NCI-H146 treated with DMSO at 0.1 percent for 48 hours (cell line): ENCODE results near the gene CACNA1I.

ENCODE experiments used
- DNase-seq: peaks from one replicate; lab custom pipeline; 2025; ENCODE audit not compliant: unreplicated experiment; lab: John Stamatoyannopoulos, UW

CACNA1I gene

DNA sequence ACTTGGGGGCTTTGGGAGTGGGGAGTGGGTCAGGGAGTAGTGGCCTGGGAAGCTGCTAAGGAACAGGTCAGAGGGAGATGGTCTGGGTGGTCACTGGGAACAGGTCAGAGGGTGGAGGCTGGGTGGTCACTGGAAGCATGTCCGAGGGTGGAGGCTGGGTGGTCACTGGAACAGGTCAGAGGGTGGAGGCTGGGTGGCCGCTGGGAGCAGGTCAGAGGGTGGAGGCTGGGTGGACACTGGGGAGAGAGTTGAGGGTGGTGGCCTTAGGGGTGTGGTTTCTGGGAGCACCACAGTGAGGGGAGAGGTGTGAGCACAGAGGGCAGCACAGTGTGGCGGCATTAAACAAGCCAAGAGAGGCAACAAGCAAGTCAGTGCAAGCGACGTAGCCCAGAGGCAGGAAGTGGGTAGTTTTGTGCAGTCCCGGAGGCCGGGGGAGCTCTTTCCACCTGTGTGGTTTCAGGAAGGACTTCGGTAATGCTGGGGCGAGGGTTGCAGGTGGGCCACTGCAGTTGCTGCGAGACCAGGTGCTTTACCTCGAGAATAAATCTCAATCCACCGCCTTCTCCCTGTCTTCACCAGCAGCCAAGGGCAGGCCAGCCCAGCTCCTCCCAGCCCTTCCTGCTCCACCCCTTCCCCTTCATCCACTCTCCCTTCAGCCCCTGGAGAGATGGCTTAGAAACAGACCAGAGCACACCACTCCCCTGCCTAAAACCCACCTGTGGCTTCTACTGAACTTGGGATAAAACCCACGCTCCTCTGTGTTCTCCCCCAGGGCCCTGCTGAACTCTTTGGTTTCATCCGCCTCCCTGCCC is 3.2 kb upstream of the CACNA1I start:
- no peak for DNase-seq

DNA sequence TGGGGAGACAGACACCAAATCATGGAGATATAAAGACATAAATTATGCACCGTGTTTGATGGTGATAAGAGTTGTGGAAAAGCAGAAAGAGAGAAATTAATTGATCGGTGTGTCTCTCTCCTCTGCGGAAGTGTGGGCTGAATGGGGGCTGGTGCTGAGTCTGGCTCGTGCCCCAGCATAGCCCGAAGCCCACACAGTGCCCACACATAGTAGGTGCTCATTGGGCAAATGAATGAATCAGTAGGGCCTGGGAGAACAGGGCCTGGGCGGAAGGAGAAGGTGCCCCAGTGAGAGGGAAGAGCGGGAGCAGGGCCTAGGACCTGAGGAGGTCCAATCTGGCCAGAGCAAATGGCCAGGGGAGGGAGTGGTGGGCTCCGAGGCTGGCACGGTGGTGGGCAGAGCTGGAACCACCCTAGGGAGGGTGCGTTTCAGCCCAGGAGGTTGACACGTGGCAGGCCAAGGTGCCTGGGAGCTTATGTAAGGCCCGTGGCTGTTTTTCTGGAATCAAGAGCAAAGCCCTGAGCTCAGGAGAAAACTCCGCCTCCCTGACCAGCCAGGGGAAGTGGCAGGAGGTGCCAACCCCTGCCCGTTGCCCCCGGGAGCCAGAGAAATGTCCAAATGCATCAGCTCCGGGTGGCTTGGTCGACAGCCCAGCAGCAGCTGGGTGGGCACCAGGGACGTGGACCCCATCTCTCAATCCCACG is 2.1 kb upstream of the CACNA1I start:
- DNase-seq = no peak

DNA sequence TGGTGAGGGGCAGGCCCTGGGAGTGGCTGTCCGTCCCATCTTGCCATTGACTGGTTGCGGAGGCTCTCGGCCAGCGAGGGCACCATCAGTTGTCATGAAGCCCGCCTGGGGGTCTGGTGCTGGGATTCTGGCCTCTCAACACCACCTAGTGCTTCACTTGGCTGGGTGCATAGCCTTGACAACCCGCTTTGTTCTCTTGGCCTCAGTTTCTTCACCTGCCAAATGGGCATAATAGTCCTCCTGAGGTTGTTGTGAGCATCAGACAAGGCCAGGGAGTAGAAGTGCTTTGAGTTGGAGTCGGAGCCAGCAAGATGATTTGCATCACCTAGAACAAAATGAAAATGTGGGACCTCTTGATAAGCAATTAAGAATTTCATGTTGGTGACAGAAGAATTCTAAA is 1.5 kb upstream of the CACNA1I start:
- no peak for DNase-seq

DNA sequence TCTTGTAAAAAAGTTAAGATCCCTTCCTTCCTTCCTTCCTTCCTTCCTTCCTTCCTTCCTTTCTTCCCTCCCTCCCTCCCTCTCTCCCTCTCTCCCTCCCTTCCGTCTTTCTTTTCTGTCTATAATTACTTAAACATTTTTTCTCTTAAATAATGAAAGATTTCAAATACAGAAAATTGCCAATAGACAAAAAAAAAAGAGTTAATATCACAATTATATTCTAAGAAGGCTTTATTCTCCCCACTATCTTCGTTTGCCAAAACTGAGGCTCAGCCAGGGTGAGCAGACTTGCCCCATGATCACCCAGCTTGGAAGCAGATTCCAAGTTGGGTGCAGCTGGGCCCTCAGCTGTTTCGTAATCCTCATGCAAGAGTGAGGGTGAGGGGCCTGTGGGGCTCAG is 327 bp upstream of the CACNA1I start:
- DNase-seq = no peak

DNA sequence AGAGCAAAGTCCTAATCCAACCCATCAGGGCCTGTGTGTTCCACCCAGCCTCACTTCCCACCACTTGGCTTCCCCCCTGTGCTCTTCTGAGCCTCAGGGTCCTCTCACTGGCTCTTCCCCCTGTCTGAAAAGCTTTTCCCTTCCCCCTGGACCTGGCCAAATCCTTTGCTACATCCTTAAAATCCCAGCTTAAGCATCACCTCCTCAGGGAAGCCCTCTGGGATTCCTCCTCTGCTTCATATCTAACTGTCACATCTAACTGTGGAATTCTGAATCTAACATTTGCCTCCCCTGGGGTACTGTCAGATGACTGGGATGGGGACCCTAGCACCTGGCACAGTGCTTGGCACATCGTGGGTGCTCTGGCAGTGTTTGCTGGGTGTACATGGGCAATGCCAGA is 985 bp downstream of the CACNA1I start:
- no peak for DNase-seq

DNA sequence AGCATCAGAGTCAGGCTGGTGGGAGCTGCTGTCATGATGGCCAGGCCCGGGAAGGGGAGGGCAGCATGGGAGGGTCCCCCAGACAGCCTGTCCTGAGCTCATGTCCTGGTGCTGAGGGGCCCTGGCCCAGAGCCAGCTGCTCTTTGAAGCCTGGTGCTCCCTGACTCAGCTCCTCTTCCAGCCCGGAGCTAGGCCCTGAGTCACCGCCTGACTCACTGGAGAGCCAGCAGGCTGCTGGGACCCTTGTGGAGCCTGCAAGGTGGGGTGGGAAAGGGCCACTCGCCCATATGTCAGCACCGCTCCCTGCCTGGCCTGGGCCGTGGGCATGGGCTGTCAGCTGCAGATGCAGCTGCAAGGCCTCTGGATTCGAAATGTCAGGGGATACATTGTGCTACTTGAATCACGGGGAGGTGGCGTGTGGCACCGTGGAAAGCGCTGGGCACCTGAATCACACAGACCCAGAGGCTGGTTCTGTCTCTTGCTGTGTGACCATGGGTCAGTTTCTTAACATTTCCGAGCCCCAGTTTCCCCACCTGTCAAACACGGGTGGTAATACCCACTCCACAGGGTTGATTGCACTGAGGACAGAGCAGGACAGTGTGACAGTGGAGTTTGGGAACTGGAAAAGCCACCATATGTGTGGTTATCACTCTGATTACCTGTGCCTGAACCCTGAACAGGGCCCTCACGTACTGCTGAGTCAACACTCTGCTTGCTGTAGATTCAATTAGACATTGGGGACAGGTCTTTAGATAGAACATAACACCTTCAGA is 4.4 kb downstream of the CACNA1I start:
- no peak for DNase-seq

DNA sequence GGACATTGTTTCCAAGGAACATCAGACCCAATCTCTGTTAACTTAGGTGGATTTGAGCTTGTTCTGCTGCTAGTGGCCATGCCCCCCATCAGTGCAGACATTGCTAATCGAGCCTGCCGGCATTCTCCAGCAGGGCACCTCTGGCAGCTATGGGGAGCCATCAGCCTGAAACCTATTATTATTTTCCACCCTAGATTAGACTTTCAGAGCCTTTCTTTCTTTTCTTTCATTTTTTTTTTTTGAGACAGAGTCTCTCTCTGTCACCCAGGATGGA is 4.9 kb downstream of the CACNA1I start:
- no peak for DNase-seq

DNA sequence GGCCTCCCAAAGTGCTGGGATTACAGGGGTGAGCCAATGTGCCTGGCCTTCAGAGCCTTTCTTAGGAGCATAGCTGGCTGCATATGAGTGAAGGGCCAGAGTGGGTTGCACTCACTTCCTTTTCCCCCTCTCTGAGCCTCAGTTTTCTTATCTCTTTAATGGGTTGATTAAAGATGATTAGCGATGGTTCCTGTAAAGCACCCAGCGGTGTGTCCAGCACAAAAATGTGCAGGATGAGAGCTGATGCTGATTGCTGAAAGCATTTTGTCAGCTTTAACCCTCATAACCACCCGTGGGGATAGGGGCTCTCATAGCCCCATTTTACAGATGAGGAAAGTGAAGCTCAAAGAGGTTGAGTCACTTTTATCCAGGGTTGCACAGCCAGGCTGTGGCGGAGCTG is 5.5 kb downstream of the CACNA1I start:
- DNase-seq = no peak

DNA sequence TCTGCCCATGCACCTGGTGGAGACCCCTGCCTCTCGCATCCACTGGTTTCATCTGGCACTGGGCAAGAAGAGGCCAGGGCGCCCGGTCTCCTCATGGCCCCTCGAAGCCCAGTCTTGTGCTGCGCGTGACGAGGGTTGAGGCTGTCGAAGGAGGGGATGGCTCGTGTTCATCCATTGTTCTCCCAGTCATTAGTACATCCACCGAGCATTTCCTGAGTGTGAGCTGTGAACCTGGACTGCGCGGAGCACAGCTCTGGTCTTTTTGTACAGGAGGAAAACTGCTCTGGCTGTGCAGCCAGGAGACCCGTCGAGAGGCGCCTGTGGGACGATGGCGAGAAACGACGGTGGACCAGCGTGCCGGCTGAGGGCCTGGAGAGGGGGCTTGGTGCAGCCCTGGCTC is 6.8 kb downstream of the CACNA1I start:
- no peak for DNase-seq

DNA sequence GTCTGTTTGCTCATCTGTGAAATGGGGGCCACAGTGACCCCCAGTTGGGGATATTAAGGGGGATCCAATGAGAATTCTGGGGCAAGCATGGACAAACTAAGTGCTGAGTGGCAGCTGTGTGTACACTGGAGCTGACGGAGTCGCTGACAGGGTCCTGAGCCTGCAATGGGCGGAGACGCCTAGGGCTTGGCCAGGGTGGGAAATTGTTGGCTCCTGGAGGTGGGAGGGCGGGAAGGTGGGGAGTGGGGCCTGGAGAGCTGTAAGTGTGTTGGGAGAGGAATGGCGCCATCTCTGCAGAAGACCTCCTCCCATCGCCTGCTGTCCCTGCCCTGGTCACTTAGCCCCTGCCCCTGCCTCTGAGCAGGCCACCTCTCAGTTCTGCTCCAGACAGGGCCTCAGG is 7.3 kb downstream of the CACNA1I start:
- no peak for DNase-seq

DNA sequence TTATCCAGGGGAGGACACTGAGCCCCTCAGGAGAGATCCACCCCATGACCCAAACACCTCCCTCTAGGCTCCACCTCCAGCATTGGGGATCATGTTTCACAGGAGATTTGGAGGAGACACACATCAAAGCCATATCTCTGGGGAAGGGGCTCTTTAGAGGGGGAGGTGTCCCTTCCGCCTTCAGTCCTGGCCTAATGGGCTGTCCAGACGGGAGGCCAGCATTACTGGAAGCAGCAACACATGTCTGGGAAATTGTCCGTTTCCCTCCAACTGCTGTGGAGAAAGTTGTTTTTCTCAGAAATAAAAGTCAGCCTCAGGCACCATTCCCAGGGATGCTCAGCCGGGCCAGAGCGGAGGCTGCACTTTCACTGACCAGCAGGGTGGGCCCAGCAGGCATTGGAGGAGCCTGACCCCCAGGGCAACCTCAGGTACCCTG is 9.5 kb downstream of the CACNA1I start:
- no peak for DNase-seq

DNA sequence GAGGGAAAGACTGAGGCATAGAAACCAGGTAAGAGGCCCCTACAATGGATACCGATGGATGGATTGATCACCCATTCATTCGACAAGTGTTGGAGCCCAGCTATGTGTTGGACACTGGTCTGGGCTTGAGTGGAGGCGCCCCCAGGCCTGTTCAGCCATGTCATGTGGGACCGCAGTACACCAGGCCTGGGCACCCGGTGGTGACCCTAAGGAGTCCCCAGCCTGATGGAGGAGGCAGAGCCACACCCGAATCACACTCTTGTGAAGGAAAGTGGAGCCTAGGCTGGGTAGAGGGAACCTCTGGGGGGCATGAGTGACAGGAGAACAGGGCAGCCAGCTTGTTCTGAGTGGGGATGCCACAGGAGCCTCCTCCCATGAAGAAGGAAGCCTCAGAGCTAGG is 10.2 kb downstream of the CACNA1I start:
- no peak for DNase-seq

DNA sequence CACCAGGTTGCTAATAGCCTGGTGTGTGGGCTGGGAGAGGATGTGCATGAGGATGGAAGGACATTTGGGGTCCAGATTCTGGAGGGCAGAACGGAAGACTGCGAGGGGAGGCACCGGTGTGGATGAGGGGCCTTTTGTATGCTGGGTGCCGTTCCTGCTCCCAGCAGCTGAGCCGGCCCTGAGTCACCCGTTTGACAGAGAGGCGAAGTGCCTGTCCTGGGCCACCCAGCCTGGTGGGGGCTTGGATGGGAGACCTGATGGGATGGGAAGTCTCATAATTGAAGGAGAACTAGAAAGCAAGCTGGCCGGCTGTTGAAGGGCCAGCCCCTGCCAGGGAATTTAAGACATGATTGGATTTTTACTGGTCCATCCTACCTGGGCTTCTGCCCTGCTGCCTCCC is 10.8 kb downstream of the CACNA1I start:
- DNase-seq = no peak

DNA sequence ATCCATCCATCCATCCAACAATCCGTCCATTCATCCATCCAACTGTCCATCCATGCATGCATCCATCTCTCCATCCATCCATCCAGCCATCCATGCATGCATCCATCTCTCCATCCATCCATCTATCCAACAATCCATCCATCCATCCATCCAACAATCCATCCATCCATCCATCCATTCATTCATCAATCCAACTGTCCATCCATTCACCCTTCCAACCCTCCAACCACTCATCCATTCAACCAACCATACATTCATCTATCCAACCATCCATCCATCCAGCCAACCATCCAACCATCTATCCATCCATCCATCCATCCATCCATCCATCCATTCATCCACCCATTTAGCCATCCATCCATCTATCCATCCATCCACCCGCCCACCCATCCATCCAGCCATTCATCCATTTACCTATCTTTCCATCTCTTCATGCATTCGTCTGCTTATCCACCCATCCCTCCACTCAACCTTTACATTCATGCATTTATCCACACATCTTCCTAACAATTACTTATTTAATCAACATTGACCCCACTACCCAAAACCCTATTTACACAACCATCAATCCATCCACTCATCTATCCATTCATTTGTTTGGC is 12.6 kb downstream of the CACNA1I start:
- no peak for DNase-seq

DNA sequence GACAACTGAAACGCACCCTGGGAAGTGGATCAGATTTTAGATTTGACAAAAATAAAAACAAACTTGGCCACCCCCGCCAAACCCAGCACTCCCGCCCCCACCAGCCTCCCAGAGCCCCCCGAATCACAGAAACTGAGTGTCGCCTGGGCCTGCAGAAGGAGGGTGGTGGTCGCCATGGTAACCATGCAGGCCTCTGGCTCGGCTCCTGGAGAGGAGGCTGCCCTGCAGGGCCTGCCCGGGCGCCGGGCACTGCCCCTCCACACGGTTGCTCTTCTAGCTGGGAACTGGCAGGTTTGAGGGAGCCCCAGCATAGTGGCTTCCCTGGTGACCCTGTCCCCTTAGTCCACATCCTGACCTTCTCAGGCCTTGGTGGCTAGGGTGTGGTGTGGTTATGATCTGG is 19.3 kb downstream of the CACNA1I start:
- DNase-seq = no peak

DNA sequence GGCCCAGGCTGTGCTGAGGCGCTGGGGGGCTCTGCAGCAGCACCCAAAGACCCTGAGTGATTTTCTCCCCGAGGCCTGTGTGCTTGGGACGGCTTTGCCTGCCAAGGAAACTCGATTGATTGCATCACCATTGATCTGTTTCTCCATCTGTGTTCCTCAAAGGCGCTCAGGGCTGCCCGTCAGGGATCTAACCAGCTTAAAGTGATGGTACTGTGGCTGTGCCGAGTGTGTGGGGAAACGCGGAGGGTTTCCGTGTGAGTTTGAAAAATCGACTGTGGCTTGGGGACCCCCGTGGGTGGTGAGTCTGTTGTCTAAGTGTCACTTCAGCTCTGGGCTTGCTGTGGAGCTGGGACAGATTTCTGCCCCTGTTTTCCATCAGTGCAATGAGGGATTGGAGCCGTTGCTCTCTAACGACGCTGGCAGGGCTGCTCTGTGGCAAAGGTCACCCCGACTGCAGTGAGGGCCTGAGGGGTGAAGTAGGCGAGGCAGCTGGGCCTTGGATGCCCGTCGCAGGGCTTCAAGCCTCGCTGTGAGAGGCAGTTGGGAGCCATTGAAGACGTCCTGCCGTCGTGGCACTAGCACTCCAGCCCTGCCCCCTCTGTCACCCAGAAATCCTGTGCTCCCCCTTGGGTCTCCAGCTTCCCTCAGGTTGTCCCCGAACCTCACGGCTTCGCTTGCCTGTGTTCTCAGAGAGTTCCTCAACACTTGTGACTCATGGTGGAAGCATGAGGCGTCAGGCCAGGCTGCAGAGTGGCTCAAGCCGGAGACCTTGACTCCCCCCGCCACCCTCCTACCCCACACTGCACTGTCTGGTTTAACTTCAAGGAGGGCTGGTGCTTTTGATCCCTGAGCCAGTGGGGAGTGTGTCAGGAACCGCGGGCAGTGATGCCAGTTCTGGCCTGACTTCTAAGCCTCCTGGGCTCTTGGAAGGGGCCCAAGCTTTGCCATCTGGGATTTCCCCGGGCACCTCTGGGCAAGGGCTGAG is 21.8 kb downstream of the CACNA1I start:
- DNase-seq = no peak

DNA sequence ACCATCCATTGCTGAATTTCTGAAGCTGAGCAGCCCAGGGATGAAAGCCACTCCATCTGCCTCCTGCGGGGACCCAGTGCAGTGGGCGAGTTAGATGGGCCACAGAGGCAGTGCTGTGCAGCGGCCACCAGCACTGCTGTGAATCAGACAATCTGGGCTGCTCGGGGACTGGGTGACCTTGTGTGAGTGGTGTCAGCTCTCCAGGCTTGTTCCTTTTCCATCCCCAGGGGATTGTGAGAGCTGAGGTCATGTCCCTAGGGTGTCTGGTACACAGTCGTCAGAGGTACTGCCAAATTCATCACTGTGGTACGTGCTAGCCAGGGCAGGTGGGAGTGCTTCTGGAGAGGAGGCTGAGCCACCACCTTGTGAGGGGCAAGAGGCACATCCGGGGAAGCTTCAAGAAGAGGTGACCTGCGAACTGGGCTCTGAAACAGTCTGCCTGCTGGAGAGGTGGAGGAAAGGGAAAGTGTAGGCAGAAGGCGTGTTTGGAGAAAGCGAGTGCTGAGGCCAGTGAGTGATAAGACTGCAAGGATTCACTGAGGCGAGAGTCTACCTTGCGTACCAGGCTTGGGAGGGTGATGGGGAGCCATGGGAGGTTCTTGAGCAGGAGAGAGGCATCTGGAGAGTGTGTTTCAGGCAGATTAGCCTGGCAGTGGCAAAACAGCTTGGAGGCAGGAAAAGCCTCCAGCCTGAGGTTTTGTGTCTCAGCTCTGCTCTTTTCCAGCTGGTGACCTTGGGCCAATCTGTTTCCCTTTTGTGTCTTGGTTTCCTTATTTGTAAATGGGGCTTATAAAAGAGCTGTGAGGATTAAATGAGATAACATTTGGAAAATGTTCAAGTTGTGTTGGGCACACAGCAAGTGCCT is 22.7 kb downstream of the CACNA1I start:
- no peak for DNase-seq

DNA sequence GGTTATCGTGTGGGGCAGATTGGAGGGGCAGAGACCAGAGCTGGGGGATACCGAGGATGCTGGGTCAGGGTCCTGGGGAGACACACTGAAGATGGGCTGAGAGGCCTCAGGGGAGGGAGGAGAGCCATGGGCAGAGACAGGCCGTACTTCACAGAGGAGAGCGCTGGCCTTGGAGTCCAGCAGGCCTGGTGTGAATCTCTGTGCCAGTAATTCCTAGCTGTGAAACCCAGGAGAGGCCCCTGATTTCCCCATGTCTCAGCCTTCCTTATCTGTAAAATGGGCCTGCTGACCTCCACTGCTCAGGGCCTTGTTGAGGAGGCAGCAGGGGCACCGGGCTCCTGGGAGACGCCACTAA is 23.4 kb downstream of the CACNA1I start:
- DNase-seq = no peak

DNA sequence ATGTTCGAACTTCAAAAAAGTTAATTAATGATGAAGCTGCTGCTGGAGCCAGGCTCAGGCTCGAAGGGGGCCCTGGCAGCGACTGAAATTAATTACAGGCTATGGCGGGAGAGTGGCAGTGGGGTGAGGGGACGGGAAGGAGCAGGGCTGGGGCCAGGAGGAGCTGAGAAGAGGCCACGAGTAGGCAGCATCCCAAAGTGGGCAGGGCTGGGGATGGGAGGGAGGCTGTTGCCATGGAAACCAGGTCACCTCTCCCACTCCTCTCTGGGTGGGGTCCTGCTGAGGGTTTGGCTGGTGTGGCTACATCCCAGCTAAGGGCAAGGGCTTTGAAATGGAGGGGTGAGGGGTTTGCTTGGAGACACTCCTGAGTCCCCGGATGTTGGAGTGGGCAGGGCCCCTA is 23.9 kb downstream of the CACNA1I start:
- DNase-seq = no peak
